ENCODE results near the gene SLC36A1. TPM values are rescaled to one million over a fixed set of nuclear protein-coding genes. Genes with fewer than 3 reads are reported as not detected.

SLC36A1 gene
- total RNA-seq, 2 donors from 2014 or later: 3.4 to 5.8 TPM

- ATAC-seq (replicated peaks in 1 of 2): no peak
- Mint-ChIP-seq H3K36me3 (ENCODE audit: insufficient read depth in 2 of 2) (no peaks in the 10 kb centered on the region), H3K4me1 (ENCODE audit: low read depth) (no peaks in the 10 kb centered on the region), H3K4me3 (no peak overlapping the region), H3K27me3 (ENCODE audit: low read depth) (peaks cover 10% of the 10 kb centered on the region), H3K27ac (no peak overlapping the region), H3K9me3 (no peaks in the 10 kb centered on the region)
- DNase-seq: no peak
Observed at GRCh38 chr5:151431666-151432065, 15.7 kb upstream of the SLC36A1 start.

- no peaks in the 10 kb centered on the region for H3K4me1 Mint-ChIP-seq (ENCODE audit: low read depth)
- no peak overlapping the region for H3K4me3 Mint-ChIP-seq
- no peaks in the 10 kb centered on the region for H3K9me3 Mint-ChIP-seq
- ATAC-seq (replicated peaks in 1 of 2) (no peak), DNase-seq (no peak)
- peaks cover 10% of the 10 kb centered on the region for H3K27me3 Mint-ChIP-seq (ENCODE audit: low read depth)
- no peaks in the 10 kb centered on the region for H3K36me3 Mint-ChIP-seq (ENCODE audit: insufficient read depth in 2 of 2)
- no peak overlapping the region for H3K27ac Mint-ChIP-seq
Observed at GRCh38 chr5:151432210-151432609, 15.2 kb upstream of the SLC36A1 start.

- Mint-ChIP-seq H3K36me3 (ENCODE audit: insufficient read depth in 2 of 2) (no peaks in the 10 kb centered on the region), H3K4me3 (no peak overlapping the region), H3K27ac (no peak overlapping the region), H3K4me1 (ENCODE audit: low read depth) (no peaks in the 10 kb centered on the region), H3K9me3 (peaks cover 0 to 2% of the 10 kb centered on the region in 2 donors), H3K27me3 (ENCODE audit: low read depth) (peaks cover 17% of the 10 kb centered on the region)
- DNase-seq: no peak
- no peak for ATAC-seq (replicated peaks in 1 of 2)
Observed at GRCh38 chr5:151434570-151435237, 12.7 kb upstream of the SLC36A1 start.

- H3K4me1 Mint-ChIP-seq (ENCODE audit: low read depth): peaks cover 30% of the 10 kb centered on the region
- H3K4me3 Mint-ChIP-seq: peak overlapping the region; percentile 89 to 90
- no peaks in the 10 kb centered on the region for H3K9me3 Mint-ChIP-seq
- peak overlapping the region; percentile 94 for H3K27ac Mint-ChIP-seq
- H3K27me3 Mint-ChIP-seq (ENCODE audit: low read depth): peaks cover 11% of the 10 kb centered on the region
- ATAC-seq (replicated peaks in 1 of 2) (no peak), DNase-seq (peak in 1 of 2 donors; percentile 21)
- H3K36me3 Mint-ChIP-seq (ENCODE audit: insufficient read depth in 2 of 2): peaks cover 0 to 2% of the 10 kb centered on the region in 2 donors
Observed at GRCh38 chr5:151448038-151448985, 909 bp downstream of the SLC36A1 start.

DNA sequence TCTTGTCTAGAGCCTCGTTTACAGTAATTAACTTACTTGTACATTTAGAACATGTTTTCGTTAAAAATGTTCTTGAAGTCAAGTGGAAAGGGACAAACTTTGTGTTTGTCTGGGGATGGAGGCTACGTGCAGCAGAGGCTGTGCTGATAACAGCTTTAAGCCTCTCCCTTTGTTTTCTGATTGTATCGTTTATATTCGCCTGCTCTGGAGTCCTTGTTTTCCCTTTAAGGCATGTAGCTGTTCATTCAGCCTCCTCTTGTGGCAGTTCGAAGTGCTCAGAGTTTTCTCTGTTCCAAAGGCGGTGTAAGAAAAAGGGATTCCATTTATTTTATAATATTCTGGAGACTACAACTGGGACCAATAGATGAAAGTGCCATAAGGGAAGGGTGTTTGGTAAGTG lies 1.9 kb downstream of the SLC36A1 start:
- peaks cover 0 to 2% of the 10 kb centered on the region in 2 donors for H3K36me3 Mint-ChIP-seq (ENCODE audit: insufficient read depth in 2 of 2)
- H3K27ac Mint-ChIP-seq: peak overlapping the region; percentile 54
- peaks cover 30% of the 10 kb centered on the region for H3K4me1 Mint-ChIP-seq (ENCODE audit: low read depth)
- DNase-seq: no peak
- H3K9me3 Mint-ChIP-seq: no peaks in the 10 kb centered on the region
- ATAC-seq (replicated peaks in 1 of 2): no peak
- peak overlapping the region; percentile 89 to 90 for H3K4me3 Mint-ChIP-seq
- peaks cover 11% of the 10 kb centered on the region for H3K27me3 Mint-ChIP-seq (ENCODE audit: low read depth)

DNA sequence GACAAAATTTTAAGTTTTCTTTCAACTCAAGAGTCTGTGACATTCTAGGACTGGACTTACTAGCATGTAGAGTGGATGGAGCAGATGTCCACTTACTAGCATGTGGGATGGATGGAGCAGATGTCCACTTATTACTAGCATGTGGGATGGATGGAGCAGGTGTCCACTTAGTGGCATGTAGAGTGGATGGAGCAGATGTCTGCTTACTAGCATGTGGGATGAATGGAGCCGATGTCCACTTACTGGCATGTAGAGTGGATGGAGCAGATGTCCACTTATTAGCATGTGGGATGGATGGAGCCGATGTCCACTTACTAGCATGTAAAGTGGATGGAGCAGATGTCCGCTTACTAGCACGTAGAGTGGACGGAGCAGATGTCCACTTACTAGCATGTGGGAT lies 2.4 kb downstream of the SLC36A1 start:
- peaks cover 11% of the 10 kb centered on the region for H3K27me3 Mint-ChIP-seq (ENCODE audit: low read depth)
- H3K27ac Mint-ChIP-seq: no peak overlapping the region
- H3K9me3 Mint-ChIP-seq: no peaks in the 10 kb centered on the region
- peaks cover 30% of the 10 kb centered on the region for H3K4me1 Mint-ChIP-seq (ENCODE audit: low read depth)
- H3K4me3 Mint-ChIP-seq: no peak overlapping the region
- ATAC-seq (replicated peaks in 1 of 2) (no peak), DNase-seq (no peak)
- peaks cover 0 to 2% of the 10 kb centered on the region in 2 donors for H3K36me3 Mint-ChIP-seq (ENCODE audit: insufficient read depth in 2 of 2)

DNA sequence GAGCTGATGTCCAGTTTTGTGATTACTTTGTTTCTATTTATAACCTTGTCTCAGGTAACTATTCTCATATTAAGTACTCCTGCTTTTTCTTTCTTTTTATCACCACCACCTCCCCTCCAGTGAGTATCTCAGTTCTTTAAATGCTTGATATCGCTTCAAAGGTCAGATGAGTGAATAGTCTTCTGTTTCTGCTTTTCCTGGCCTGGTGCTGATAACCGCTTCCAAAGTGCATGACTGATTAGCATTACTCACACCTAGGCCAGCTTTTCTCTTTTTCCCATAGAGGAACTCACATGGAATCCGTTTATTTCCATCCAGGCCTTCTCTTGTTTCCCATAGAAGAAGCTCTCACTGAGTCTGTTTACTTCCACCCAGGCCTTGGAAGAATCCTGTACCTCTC lies 3.2 kb downstream of the SLC36A1 start:
- no peak for ATAC-seq (replicated peaks in 1 of 2)
- Mint-ChIP-seq H3K9me3 (no peaks in the 10 kb centered on the region), H3K27me3 (ENCODE audit: low read depth) (peaks cover 7% of the 10 kb centered on the region), H3K36me3 (ENCODE audit: insufficient read depth in 2 of 2) (peaks cover 0 to 2% of the 10 kb centered on the region in 2 donors), H3K4me3 (no peak overlapping the region), H3K27ac (no peak overlapping the region), H3K4me1 (ENCODE audit: low read depth) (peaks cover 30% of the 10 kb centered on the region)
- DNase-seq: no peak

DNA sequence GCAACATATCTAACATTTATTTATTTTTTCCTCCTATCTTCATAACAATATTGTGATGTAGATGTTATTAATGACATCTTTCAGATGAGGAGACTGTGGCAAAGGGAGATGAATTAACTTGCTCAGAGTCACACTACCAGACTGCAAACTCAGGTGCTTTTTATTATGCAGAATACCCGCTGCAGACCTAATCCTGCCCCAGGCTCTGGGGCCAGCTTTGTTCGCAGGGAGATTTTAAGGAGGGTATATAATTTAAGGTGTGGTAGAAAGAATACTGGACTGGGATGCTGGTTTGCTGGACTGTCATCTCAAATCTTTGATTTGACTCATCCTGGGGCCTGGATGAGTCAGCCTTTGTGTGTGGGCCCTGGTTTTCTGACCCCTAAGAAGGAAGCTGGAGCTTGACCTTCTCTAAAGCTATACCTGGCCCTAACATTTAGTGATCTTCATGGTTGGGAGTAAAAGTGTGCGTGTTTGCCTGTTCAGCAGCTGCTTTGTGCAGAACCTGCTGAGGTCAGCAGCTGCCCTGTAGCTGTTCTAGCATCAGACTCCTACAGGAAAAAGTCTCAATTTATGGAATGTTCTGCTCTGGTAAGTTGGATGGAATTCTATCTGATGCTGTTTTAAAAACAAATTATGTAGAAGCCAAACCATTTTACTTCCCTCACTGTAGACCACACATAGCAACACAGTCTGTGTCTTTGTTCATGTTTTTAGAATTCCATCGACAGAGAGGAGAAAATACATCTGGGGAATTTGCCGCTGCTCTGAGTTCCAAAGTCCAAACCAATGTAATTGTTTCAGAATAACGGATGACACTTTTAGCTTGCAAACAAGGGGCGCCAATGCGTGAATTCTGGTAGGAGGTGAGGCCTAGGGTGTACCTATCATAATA lies 4.5 kb downstream of the SLC36A1 start:
- no peak overlapping the region for H3K27ac Mint-ChIP-seq
- H3K27me3 Mint-ChIP-seq (ENCODE audit: low read depth): no peaks in the 10 kb centered on the region
- no peaks in the 10 kb centered on the region for H3K9me3 Mint-ChIP-seq
- ATAC-seq (replicated peaks in 1 of 2) (no peak), DNase-seq (peak in 1 of 2 donors; percentile 5)
- no peak overlapping the region for H3K4me3 Mint-ChIP-seq
- peaks cover 0 to 2% of the 10 kb centered on the region in 2 donors for H3K36me3 Mint-ChIP-seq (ENCODE audit: insufficient read depth in 2 of 2)
- H3K4me1 Mint-ChIP-seq (ENCODE audit: low read depth): peaks cover 30% of the 10 kb centered on the region

GRCh38 chr5:151454166-151454565 lies 6.8 kb downstream of the SLC36A1 start:
- ATAC-seq (replicated peaks in 1 of 2): no peak
- no peaks in the 10 kb centered on the region for H3K9me3 Mint-ChIP-seq

DNA sequence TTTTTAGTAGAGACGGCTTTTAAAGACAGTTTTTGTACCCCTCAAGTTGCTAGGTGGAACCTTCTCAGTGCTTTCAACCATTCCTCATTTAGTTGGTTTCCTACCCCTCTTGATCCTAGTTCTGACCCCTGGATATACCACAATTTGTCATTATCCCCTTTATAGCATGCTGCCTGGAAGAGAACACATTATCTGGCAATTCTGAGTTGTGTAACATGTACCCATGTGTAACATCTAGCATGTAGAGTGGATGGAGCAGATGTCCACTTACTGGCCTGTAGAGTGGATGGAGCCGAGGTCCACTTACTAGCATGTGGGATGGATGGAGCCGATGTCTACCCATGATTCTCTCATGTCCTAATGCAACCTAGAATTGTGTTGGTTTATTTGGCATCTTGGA lies 7.5 kb downstream of the SLC36A1 start:
- Mint-ChIP-seq H3K36me3 (ENCODE audit: insufficient read depth in 2 of 2) (peaks cover 0 to 4% of the 10 kb centered on the region in 2 donors), H3K27me3 (ENCODE audit: low read depth) (no peaks in the 10 kb centered on the region), H3K27ac (no peak overlapping the region), H3K4me1 (ENCODE audit: low read depth) (peaks cover 9% of the 10 kb centered on the region), H3K9me3 (no peaks in the 10 kb centered on the region), H3K4me3 (no peak overlapping the region)
- DNase-seq (no peak), ATAC-seq (replicated peaks in 1 of 2) (no peak)

More at GRCh38 chr5:151454166-151454565, 6.8 kb downstream of the SLC36A1 start:
- Mint-ChIP-seq H3K36me3 (ENCODE audit: insufficient read depth in 2 of 2) (peaks cover 0 to 4% of the 10 kb centered on the region in 2 donors), H3K27me3 (ENCODE audit: low read depth) (no peaks in the 10 kb centered on the region), H3K4me1 (ENCODE audit: low read depth) (peaks cover 16% of the 10 kb centered on the region), H3K4me3 (no peak overlapping the region), H3K27ac (no peak overlapping the region)
- no peak for DNase-seq

GRCh38 chr5:151456321-151456940 lies 9.0 kb downstream of the SLC36A1 start:
- Mint-ChIP-seq H3K36me3 (ENCODE audit: insufficient read depth in 2 of 2) (peaks cover 0 to 4% of the 10 kb centered on the region in 2 donors), H3K4me1 (ENCODE audit: low read depth) (peaks cover 13% of the 10 kb centered on the region), H3K27ac (no peak overlapping the region), H3K4me3 (no peak overlapping the region), H3K27me3 (ENCODE audit: low read depth) (no peaks in the 10 kb centered on the region), H3K9me3 (no peaks in the 10 kb centered on the region)
- ATAC-seq (replicated peaks in 1 of 2) (no peak), DNase-seq (no peak)

DNA sequence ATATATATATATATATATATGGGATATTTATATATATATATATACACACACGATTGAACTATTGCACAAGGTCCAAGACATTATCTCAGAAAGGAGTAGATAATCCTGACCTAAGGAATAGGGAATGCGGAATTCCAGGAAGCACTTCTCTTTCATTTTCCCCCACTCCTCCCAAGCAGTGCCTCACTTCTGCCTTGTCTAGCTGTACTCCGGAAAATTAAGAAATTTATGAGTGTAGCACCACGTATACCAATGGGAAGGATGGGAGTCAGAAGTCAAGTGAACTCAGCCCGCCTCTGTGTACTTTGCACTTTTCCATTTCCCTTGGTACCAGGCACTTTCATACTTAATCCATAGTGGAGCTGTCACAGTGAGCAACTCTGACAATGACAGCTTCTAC lies 10.9 kb downstream of the SLC36A1 start:
- H3K27ac Mint-ChIP-seq: no peak overlapping the region
- no peak for ATAC-seq (replicated peaks in 1 of 2)
- H3K27me3 Mint-ChIP-seq (ENCODE audit: low read depth): no peaks in the 10 kb centered on the region
- DNase-seq: no peak
- H3K4me1 Mint-ChIP-seq (ENCODE audit: low read depth): peaks cover 6% of the 10 kb centered on the region
- H3K4me3 Mint-ChIP-seq: no peak overlapping the region
- no peaks in the 10 kb centered on the region for H3K9me3 Mint-ChIP-seq
- H3K36me3 Mint-ChIP-seq (ENCODE audit: insufficient read depth in 2 of 2): peaks cover 0 to 4% of the 10 kb centered on the region in 2 donors
